ENCODE measurements around the gene KRT74. TPM values are rescaled to one million over a fixed set of nuclear protein-coding genes. Genes with fewer than 3 reads are reported as not detected.

The KRT74 gene
- total and polyA plus RNA-seq, 2 of the 8 experiments (the other 6 are each of a cell fraction or from before 2014, with no cell fraction given), result not detected

DNA sequence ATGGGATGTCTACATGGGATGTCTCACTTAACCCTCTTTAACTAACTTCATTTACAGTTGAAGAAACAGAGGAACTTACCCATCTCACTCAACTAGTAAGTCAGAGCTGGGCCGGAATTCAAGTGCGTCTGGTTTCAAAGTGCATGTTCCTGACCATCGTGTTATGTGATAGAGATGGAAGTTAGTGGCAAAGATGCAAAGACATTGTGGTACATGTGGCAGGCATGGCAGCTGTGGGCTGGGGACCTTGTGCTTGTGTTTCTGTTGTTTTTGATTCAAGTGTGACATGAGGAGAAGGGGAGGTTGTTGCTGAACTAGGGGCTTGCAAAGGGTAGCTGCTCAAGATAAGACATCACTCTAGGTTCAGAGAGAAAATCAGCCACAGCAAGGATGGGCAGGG, 2.3 kb upstream of the KRT74 start:
- no peaks in the 10 kb centered on the region for H3K4me1 ChIP-seq (replicated peaks in 1 of 4; ENCODE audit: control insufficient read depth in 3 of 4, insufficient read depth in 4 of 4, low read length in 3 of 4)
- H3K9ac ChIP-seq (replicated peaks in 1 of 4; ENCODE audit: extremely low read depth in 1 of 4, low read depth in 3 of 4, low read length in 3 of 4), result no peak overlapping the region
- no peak overlapping the region for H3K23ac ChIP-seq (ENCODE audit: insufficient read length)
- H2BK15ac ChIP-seq (ENCODE audit: low read length), result no peak overlapping the region
- H3K14ac ChIP-seq (ENCODE audit: insufficient read length), result no peak overlapping the region
- H3K9me3 ChIP-seq (ENCODE audit: insufficient read depth in 2 of 2, low read depth in 1 of 2, low read length in 1 of 2), result no peaks in the 10 kb centered on the region
- WGBS, 2 experiments (ENCODE audit: extremely low coverage in 1 of 2, insufficient coverage in 1 of 2, insufficient read length in 1 of 2, insufficient replicate concordance in 2 of 2, low coverage in 1 of 2, low lambda C conversion rate in 2 of 2, missing lambda C conversion rate in 1 of 2), result 95% methylated on average over 3 of the region's 3 CpGs; no CpG with 5 or more reads in 1 of the 2 experiments
- no peak overlapping the region for H2AFZ ChIP-seq (ENCODE audit: low read length)
- DNase-seq (ENCODE audit: low read depth in 1 of 2, low spot score in 2 of 2), result no peak
- H4K5ac ChIP-seq (ENCODE audit: insufficient read length, low read depth, low read length), result no peak overlapping the region
- H4K20me1 ChIP-seq (replicated peaks in 1 of 2; ENCODE audit: control insufficient read depth in 1 of 2, insufficient read depth in 2 of 2, low read length in 2 of 2), result no peaks in the 10 kb centered on the region
- no peak overlapping the region for H2BK5ac ChIP-seq (ENCODE audit: low read depth, low read length)
- H3K18ac ChIP-seq (ENCODE audit: extremely low read depth, low read length), result no peak overlapping the region
- H3K79me2 ChIP-seq (ENCODE audit: control insufficient read depth in 1 of 2, insufficient read depth in 2 of 2, low read length in 2 of 2), result no peaks in the 10 kb centered on the region
- no peaks in the 10 kb centered on the region for H3K23me2 ChIP-seq (ENCODE audit: low read depth, low read length)
- POLR2A ChIA-PET (ENCODE audit: partially characterized antibody), result no interaction called here
- no peak overlapping the region for H2AK5ac ChIP-seq (ENCODE audit: low read depth, low read length)
- no peak overlapping the region for H3K4me3 ChIP-seq (ENCODE audit: extremely low read depth in 1 of 4, insufficient read depth in 2 of 4, low read depth in 3 of 4, low read length in 4 of 4)
- no peak overlapping the region for H2BK120ac ChIP-seq (replicated peaks; ENCODE audit: low read depth, low read length)
- H3K36me3 ChIP-seq (ENCODE audit: control insufficient read depth in 2 of 4, insufficient read depth in 4 of 4, low read length in 3 of 4), result no peaks in the 10 kb centered on the region
- no peak for FAIRE-seq
- H3K4me2 ChIP-seq (ENCODE audit: insufficient read depth in 1 of 2, low read depth in 2 of 2, low read length in 2 of 2), result no peak overlapping the region
- H4K8ac ChIP-seq (ENCODE audit: extremely low read depth, insufficient read depth, low read length), result no peak overlapping the region
- no peaks in the 10 kb centered on the region; a peak in 1 of 7 replicates for H3K27me3 ChIP-seq (replicated peaks in 1 of 4; ENCODE audit: control insufficient read depth in 3 of 4, extremely low read depth in 1 of 4, insufficient read depth in 3 of 4, low read length in 3 of 4)
- H2BK20ac ChIP-seq (ENCODE audit: low read length), result no peak overlapping the region
- H4K91ac ChIP-seq (replicated peaks; ENCODE audit: insufficient read length, low read length), result no peak overlapping the region
- no peak overlapping the region for H3K56ac ChIP-seq (replicated peaks; ENCODE audit: insufficient read length, low read depth, low read length)
- no peak overlapping the region for H2BK12ac ChIP-seq (ENCODE audit: low read depth, low read length)
- no peak overlapping the region for H3K27ac ChIP-seq (ENCODE audit: low read depth, low read length)
- CTCF ChIA-PET (ENCODE audit: partially characterized antibody), result interaction anchor here (0.6 to 4.7 kb wide), 10 partner anchors 8 to 303 kb away, joined by 3 to 19 read pairs (median 6); no protein-coding TSS in a partner anchor
- H3K79me1 ChIP-seq (ENCODE audit: low read depth, low read length), result no peaks in the 10 kb centered on the region
- H3K4ac ChIP-seq (replicated peaks; ENCODE audit: insufficient read length, low read depth, low read length), result no peak overlapping the region
- TF ChIP-seq, protein P1, sequence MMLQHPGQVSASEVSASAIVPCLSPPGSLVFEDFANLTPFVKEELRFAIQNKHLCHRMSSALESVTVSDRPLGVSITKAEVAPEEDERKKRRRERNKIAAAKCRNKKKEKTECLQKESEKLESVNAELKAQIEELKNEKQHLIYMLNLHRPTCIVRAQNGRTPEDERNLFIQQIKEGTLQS (IDR thresholded peaks at IDR 0.05; ENCODE audit: insufficient read depth, low read depth, low read length), result no peak
- TF ChIP-seq, protein P2, sequence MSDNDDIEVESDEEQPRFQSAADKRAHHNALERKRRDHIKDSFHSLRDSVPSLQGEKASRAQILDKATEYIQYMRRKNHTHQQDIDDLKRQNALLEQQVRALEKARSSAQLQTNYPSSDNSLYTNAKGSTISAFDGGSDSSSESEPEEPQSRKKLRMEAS (IDR thresholded peaks at IDR 0.05), result no peak
- TF ChIP-seq POLR2A (IDR thresholded peaks at IDR 0.05; ENCODE audit: control extremely low read depth in 1 of 2, low read depth in 2 of 2, low read length in 2 of 2) (no peak), RNF2 (IDR thresholded peaks at IDR 0.05; ENCODE audit: borderline replicate concordance, low read depth, low read length, missing control alignments, poor library complexity, severe bottlenecking) (no peak), POLR2AphosphoS5 (IDR thresholded peaks at IDR 0.05; ENCODE audit: low read depth, low read length) (no peak), FOSL1 (IDR thresholded peaks at IDR 0.05; ENCODE audit: insufficient read depth, low read depth, low read length) (no peak), SRF (IDR thresholded peaks at IDR 0.05; ENCODE audit: low read depth, low read length) (no peak), HDAC6 (IDR thresholded peaks at IDR 0.05; ENCODE audit: low read depth, low read length) (no peak), PHF8 (conservative IDR thresholded peaks at IDR 0.05; ENCODE audit: low read depth, low read length) (no peak), MAFK (IDR thresholded peaks at IDR 0.05; ENCODE audit: low read depth, low read length) (no peak), CHD2 (IDR thresholded peaks at IDR 0.05; ENCODE audit: low read length) (no peak), RFX5 (IDR thresholded peaks at IDR 0.05; ENCODE audit: borderline replicate concordance, low read depth, low read length) (no peak)
- TF ChIP-seq, protein P3, sequence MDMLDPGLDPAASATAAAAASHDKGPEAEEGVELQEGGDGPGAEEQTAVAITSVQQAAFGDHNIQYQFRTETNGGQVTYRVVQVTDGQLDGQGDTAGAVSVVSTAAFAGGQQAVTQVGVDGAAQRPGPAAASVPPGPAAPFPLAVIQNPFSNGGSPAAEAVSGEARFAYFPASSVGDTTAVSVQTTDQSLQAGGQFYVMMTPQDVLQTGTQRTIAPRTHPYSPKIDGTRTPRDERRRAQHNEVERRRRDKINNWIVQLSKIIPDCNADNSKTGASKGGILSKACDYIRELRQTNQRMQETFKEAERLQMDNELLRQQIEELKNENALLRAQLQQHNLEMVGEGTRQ (IDR thresholded peaks at IDR 0.05; ENCODE audit: low read length), result no peak
